ENCODE results near the gene S100B. TPM values are rescaled to one million over a fixed set of nuclear protein-coding genes. Genes with fewer than 3 reads are reported as not detected.

S100B gene
- total RNA-seq, 1 experiment from 2014 or later = not detected

- ATAC-seq (no peak), DNase-seq (ENCODE audit: low read depth, low spot score) (no peak)
- intact Hi-C loops (cut with micrococcal nuclease) = no loop called here
- RAD21 ChIA-PET (ENCODE audit: low non-redundant PET in 1 of 2, low total read pairs in 2 of 2, uncharacterized antibody in 2 of 2, unreplicated experiment in 2 of 2) = interaction anchor here in 1 of 2 experiments (0.8 kb wide), 1 partner anchor 496 kb away, joined by 3 read pairs; no protein-coding TSS in a partner anchor
- Histone ChIP-seq H3K27me3 (ENCODE audit: insufficient read depth, low read length) (no peaks in the 10 kb centered on the region), H3K9ac (ENCODE audit: low read length) (no peak overlapping the region), H3K9me2 (ENCODE audit: insufficient read depth) (no peaks in the 10 kb centered on the region), H3K4me3 (replicated peaks in 1 of 2; ENCODE audit: low read depth in 1 of 2, low read length in 2 of 2) (no peak overlapping the region), H3K79me2 (ENCODE audit: insufficient read depth, low read length) (peaks cover 36% of the 10 kb centered on the region), H4K20me1 (ENCODE audit: insufficient read depth) (no peaks in the 10 kb centered on the region), H3K36me3 (ENCODE audit: control insufficient read depth in 1 of 2, insufficient read depth in 2 of 2, low read length in 2 of 2) (peaks cover 6 to 10% of the 10 kb centered on the region in 2 experiments; a peak in 3 of 4 replicates), H3K4me1 (ENCODE audit: control insufficient read depth in 1 of 2, insufficient read depth in 2 of 2, low read length in 2 of 2) (peaks cover 3 to 17% of the 10 kb centered on the region in 2 experiments; a peak in 3 of 4 replicates), H3K9me3 (ENCODE audit: control insufficient read depth in 1 of 2, insufficient read depth in 1 of 2, low read depth in 1 of 2, low read length in 2 of 2) (no peaks in the 10 kb centered on the region), H3K4me2 (ENCODE audit: low read length) (no peak overlapping the region), H3K27ac (ENCODE audit: low read depth, low read length) (no peak overlapping the region), H2AFZ (ENCODE audit: low read depth, low read length, poor library complexity, severe bottlenecking) (no peak overlapping the region)
- CTCF ChIA-PET = interaction anchor here (0.6 to 1.8 kb wide), 6 partner anchors 19 to 669 kb away, joined by 3 to 15 read pairs (median 4); no protein-coding TSS in a partner anchor
- no TSS peak for BruUV-seq (replicated peaks)
- POLR2A ChIA-PET = no interaction called here
- TF ChIP-seq RAD21 (IDR thresholded peaks at IDR 0.05; ENCODE audit: low read depth) = no peak
- TF ChIP-seq CTCF (IDR thresholded peaks at IDR 0.05 in 2 of 3, conservative IDR thresholded peaks at IDR 0.05 in 1 of 3; ENCODE audit: borderline replicate concordance in 1 of 3, insufficient read depth in 1 of 3, low read depth in 2 of 3, low read length in 2 of 3) = peak in 2 of 3 experiments; percentile 36 to 51; a peak in 4 of 6 replicates
These were observed 34.9 kb upstream of the S100B start for GRCh38 chr21:46639489-46640386.
